LHCN-M2 (cell line): ENCODE measurements around the gene MRPS6. TPM values are rescaled to one million over a fixed set of nuclear protein-coding genes. Genes with fewer than 3 reads are reported as not detected.

ENCODE experiments used
- DNase-seq: peaks from one replicate; pipeline ENCODE4 v3.0.0-alpha.2; 2012; ENCODE audit warnings: low read depth
- total RNA-seq: library from RNA; depleted of rRNA; stranded (reverse); fragments of >200 nt; gene quantifications from 2 replicates; pipeline ENCODE4 v1.2.3, GENCODE V29; 2014

The MRPS6 gene
- total RNA-seq, 1 experiment from 2014 or later: 42.3 TPM

GRCh38 chr21:34132202-34132601 lies 58.8 kb downstream of the MRPS6 start:
- no peak for DNase-seq

- no peak for DNase-seq
Observed at GRCh38 chr21:34132926-34133325, 59.5 kb downstream of the MRPS6 start.

GRCh38 chr21:34133392-34133791 lies 60.0 kb downstream of the MRPS6 start:
- DNase-seq: no peak

GRCh38 chr21:34133802-34134201 lies 60.4 kb downstream of the MRPS6 start:
- DNase-seq: no peak

DNA sequence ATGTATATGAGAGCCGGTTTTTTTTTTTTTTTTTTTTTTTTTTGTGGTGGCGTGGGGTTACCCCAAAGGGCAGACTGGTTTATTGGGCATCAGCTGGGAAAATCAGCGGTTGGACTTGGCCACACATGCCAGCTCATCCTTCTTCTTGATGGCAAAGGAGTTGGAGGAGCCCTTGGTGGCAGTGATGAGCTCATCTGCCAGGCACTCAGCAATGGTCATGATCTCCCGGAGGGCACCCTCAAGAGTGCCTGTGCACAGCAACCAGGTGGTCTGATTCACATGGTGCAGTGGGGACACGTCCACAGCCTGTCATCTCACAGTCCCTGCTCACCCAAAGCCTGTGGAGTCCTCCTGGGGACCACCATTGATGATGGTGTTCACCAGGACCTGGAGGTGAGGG lies 62.0 kb downstream of the MRPS6 start:
- DNase-seq: no peak

DNA sequence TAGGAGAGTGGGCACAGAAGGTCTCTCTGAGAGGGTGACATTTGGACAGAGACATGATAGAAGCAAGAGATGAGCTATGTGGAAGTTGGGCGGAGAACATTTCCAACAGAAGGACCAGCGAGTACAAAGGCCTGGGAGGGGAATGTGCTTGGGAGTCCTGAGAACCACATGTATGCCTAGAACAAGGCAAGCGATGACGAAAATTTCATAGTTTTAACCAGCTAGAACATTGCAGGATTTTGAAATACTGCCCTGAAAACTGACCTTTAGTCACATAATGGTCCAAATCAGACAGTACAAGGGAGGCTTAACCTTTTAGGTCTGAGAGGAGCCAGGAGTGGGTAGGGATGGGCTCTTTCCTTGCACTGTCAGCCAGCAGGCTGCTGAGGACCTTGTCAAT lies 68.0 kb downstream of the MRPS6 start:
- no peak for DNase-seq

DNA sequence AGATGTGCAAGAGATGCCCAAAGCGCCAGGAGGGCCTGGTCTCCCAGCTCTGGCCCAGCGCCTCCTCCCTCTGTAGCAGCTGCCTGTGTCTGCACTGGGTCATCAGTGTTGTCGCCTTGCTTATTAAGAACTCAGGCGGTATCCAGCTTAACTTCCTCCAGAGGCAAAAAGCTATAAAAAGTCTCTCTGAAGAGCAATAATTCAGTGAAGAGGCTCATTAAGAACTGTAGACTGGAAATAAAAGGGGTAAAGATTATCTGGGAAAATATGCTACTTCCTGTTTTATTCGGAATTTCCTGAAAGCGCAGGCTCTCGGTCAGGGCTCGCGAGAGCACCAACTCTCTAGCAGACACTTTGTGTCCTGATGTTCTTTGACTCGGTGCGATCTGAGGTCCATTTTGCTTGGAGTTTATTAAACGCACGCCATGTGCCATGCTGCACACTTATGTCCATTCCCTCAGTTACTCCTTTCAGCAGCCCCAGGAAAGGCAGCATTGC lies 70.4 kb downstream of the MRPS6 start:
- DNase-seq: no peak

GRCh38 chr21:34144224-34144623 lies 70.8 kb downstream of the MRPS6 start:
- DNase-seq: no peak

DNA sequence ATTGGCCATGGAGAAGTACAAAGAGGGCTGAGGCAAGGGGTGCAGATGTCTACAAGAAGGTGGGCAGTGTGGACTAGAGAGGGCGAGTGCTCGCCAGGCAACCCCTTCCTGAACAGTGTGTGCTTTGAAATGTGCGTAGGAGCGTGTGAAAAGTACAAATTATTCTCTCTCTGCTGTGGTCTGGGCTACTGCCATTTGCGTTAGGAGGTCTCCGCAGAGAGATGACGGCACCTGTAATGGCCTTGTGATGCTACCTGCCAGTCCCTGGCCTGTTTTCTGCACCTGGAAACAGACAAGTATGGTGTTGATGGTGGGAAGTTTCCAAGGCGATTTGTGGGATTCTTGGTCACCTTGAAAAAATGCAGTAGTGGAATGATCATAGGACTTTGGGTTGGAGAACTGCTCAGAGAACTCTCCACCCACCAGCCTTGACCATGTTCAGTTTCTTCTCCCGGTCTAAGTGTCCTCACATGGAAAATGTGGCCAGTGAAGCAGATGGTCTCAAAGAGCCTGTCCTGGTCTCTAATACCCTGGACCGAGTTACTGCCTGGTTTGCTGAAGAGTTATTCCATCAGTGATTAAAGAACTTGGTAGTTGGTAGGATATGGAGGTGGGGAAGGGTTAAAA lies 74.5 kb downstream of the MRPS6 start:
- DNase-seq: no peak

- no peak for DNase-seq
Observed at GRCh38 chr21:34148419-34148804, 75.0 kb downstream of the MRPS6 start.

DNA sequence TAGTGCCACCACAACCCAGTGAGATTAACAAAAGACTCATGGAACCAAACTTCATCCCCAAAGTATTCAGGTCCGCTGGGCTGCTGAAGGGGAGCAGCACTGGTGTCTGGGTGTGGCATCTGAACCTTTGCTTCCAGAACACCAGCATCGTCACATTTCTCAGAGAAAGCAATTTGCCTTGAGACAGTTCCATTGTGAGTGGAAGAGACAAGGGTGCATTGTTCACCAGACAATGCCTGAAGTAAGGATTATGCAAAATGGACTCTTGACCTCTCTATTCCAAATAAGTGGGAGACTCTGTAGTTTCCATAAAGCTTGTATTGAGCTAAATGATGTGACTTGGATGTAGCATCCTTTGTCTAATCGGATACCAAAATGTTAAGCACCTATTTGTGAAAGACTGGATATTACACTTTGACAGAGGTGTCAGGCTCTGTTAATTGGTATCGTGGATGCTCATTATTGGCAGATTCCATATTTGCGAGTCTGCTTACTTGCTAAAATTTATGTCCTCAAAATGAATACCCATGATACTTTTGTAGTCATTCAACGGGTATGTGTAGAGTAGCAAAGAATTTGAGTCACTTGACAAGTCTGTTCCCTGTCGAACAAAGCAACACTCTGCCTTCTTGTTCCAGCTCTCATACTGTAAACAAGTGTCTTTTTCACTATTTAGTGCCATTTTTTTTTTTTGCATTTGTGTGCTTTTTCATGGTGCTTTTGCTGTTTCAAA lies 75.6 kb downstream of the MRPS6 start:
- no peak for DNase-seq

GRCh38 chr21:34152500-34152899 lies 79.1 kb downstream of the MRPS6 start:
- no peak for DNase-seq

- DNase-seq: no peak
Observed at GRCh38 chr21:34154878-34155277, 81.5 kb downstream of the MRPS6 start.

- DNase-seq: no peak
Observed at GRCh38 chr21:34156957-34157356, 83.6 kb downstream of the MRPS6 start.

- no peak for DNase-seq
Observed at GRCh38 chr21:34157521-34157920, 84.1 kb downstream of the MRPS6 start.

- DNase-seq: no peak
Observed at GRCh38 chr21:34158866-34159835, 85.8 kb downstream of the MRPS6 start.

GRCh38 chr21:34166468-34166867 lies 93.1 kb downstream of the MRPS6 start:
- DNase-seq: peak; percentile 36

GRCh38 chr21:34170886-34171285 lies 97.5 kb downstream of the MRPS6 start:
- no peak for DNase-seq

GRCh38 chr21:34174470-34174869 lies 101.1 kb downstream of the MRPS6 start:
- DNase-seq: no peak

DNA sequence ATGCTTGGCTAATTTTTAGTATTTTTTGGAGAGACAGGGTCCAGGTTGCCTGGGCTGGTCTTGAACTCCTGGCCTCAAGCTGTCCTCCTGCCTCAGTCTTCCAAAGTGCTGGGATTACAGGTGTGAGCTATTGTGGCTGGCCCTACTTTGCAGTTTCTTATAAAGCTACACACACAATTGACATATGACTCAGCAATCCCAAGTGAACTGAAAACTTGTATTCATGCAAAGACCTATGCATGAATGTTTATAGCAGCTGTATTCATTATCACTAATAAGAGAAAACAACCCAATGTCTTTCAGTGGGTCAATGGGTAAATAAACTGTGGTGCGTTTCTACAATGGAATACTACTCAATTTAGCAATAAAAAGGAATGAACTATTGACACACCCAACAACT lies 103.1 kb downstream of the MRPS6 start:
- DNase-seq: no peak

- DNase-seq: no peak
Observed at GRCh38 chr21:34177919-34178567, 104.7 kb downstream of the MRPS6 start.
